GM18868 (cell line): ENCODE measurements around the gene NHERF2.

Experiments
- ATAC-seq: cut with Tn5 transposase; IDR thresholded peaks from one replicate; pipeline ENCODE4 v1.9.1; 2021; ENCODE audit warnings: mild to moderate bottlenecking, moderate library complexity; ENCODE audit not compliant: unreplicated experiment

The NHERF2 gene

DNA sequence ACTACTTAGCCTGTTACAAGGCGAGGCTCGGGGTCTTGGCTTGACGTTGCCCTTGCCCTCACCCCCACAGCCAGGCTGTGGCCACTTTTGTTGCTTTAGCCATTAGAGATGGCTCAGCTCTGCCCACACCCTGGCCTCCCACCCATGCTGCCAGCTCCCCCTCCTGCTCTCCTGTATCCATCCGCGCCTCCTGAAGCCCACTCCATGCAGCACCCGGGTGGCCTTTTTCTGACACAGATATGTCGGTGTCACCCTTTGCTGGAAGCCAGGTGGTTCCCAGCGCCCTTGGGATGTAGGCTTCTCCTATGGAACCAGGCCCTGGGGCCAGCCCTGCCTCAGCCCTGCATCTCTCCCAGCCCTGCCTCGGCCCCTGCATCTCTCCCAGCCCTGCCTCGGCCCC, 30.7 kb downstream of the NHERF2 start:
- ATAC-seq, result no peak

GRCh38 chr16:2058420-2058819, 31.7 kb downstream of the NHERF2 start:
- no peak for ATAC-seq

GRCh38 chr16:2058872-2059271, 32.2 kb downstream of the NHERF2 start:
- no peak for ATAC-seq

- no peak for ATAC-seq
Observed at GRCh38 chr16:2060346-2060745, 33.6 kb downstream of the NHERF2 start.

GRCh38 chr16:2061023-2061422, 34.3 kb downstream of the NHERF2 start:
- no peak for ATAC-seq

GRCh38 chr16:2061526-2061925, 34.8 kb downstream of the NHERF2 start:
- ATAC-seq, result no peak

GRCh38 chr16:2062801-2063200, 36.1 kb downstream of the NHERF2 start:
- ATAC-seq, result no peak

DNA sequence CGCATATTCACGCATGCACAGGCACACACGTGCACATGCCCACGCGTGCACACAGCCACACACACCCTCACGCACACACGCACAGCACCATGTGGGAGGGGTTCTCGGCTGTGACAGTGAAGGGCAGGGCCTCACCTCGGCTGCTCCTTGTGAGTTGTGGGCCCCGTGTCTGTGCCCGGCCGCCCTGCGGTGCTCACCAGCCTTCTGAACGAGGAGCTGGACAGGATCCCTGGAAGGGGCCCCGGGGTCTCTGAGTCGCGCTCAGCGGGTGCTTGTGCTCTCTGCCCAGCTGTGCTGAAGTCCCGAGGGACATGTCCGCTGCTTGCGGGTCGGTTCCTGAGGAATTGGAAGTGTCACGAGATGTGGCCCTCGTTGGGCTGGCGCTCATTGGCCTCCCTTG, 37.2 kb downstream of the NHERF2 start:
- ATAC-seq, result no peak

DNA sequence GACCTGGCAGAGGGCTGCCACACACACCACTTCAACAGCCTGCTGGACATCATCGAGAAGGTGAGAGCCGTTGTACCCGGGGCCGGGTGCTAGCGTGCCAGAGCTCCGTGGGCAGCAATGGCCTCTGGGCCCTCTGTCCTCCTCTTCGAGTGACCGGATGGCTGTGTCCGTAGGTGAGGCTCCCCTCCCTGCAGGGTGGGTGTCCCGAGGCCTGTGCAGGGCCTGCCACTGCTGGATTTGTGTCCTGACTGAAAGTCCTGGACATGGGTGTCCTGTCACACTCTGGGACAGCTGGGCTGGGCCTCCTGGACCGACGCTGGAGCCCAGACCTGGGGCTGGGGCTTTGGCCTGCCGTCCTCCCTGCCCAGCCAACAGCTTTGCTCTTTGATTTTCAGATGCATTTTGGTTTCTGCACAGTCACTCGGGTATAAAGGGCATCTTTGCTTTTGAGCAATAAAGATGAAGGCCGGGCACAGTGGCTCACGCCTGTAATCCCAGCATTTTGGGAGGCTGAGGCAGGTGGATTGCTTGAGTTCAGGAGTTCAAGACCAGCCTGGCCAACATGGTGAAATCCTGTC, 37.8 kb downstream of the NHERF2 start:
- ATAC-seq, result no peak

DNA sequence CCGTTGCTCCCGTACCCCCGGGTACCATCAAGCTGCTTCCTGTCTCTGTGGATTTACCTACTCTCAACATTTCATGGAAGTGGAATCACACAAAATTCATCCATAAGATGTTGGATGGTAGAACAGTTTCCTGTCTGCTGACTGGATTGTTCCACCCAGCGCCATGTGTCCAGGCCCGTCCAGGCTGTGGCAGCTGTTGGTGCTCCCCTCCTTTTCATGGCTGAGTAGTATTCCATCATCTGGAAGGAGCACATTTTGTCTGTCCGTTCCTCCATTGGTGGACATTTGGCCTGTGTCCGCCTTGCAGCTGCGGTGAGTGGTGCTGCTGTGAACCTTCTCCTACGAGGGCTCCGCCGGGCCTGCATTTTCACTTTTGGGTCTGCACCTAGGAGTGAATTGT, 39.4 kb downstream of the NHERF2 start:
- ATAC-seq, result no peak

DNA sequence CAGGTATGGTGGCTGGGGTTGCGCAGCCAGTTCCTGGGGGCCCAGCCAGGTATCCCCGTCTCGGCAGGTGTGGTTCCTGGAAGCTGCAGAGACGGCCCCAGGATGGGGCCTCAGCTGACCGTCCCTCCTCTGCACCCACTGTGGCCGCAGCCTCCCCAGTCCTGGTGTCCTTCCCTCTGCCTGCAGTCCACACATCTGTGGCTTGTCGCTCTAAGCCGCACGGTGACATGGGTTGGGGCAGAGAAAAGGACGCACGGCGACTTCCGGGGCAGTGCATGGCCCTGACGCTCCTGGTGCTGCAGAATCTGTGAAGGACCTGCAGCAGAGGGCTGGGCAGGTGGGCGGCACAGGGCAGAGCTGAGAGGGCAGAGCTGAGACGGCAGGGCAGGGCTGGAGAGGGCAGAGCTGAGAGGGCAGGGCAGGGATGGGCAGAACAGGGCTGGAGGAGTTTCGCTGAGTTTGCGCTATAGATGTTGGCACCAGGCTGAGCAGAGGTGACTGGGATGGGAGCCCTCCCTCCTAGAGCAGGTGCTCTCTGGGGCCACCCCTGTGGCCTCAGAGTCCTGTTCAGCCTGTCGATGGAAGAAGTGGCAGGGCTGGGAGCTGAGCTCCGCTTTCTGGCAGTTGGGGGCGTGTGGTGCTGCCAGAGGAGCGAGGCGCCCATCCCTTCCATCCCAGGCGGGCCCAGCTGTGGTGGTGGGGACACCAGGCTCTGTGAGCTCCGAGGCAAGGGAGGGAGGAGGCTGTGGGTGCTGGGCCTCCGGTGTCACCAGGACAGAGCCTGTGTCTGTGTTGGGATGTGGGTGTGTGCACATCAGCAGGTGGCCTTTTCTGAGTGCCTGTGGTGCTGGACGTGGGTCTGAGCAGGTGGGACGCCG, 44.1 kb downstream of the NHERF2 start:
- no peak for ATAC-seq

DNA sequence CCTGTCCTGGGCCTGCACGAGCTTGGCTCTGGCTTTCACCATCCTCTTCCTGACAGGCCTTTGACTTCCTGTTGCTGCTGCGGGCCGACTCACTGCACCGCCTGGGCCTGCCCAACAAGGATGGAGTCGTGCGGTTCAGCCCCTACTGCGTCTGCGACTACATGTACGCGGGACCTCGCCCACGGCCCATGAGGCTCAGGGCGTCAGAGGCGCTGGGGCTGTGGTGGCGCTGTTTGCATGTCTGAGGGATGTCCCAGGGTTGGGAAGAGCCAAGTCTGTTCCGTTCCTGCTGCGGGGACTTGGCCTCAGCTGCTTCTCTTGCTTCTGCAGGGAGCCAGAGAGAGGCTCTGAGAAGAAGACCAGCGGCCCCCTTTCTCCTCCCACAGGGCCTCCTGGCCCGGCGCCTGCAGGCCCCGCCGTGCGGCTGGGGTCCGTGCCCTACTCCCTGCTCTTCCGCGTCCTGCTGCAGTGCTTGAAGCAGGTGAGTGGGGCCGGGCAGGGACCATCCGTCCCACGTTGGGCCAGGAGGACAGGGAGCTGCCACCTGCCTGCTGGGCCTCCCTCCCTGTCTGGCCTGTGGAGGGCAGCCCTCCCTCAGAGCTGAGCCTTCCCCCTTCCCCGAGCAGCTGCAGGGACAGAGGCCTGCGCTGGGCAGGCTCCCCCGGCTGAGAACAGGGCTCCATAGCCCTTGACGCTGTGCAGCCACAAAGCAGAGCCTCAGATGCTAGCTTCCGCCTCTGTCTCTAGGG, 44.9 kb downstream of the NHERF2 start:
- no peak for ATAC-seq

DNA sequence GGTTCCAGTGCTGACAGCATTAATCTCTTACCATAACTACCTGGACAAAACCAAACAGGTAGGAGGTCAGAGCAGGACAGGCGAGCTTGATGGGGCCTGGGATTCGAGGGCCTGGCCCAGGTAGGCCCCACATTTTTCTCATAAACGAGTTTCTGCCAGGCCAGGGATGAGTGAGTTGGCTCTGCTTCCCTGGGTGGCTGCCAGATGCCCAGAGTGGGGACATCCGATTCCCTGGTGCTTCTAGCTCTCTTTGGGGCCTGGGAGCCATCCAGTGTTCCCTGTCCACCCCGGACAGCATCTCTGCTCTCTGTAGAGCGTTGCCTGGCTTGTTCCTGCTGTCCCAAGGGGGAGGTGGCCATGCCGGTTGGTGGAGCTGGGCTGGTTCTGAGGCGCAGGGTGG, 46.2 kb downstream of the NHERF2 start:
- ATAC-seq, result no peak

- ATAC-seq, result no peak
Observed at GRCh38 chr16:2074071-2074470, 47.4 kb downstream of the NHERF2 start.

GRCh38 chr16:2075631-2076030, 48.9 kb downstream of the NHERF2 start:
- no peak for ATAC-seq

DNA sequence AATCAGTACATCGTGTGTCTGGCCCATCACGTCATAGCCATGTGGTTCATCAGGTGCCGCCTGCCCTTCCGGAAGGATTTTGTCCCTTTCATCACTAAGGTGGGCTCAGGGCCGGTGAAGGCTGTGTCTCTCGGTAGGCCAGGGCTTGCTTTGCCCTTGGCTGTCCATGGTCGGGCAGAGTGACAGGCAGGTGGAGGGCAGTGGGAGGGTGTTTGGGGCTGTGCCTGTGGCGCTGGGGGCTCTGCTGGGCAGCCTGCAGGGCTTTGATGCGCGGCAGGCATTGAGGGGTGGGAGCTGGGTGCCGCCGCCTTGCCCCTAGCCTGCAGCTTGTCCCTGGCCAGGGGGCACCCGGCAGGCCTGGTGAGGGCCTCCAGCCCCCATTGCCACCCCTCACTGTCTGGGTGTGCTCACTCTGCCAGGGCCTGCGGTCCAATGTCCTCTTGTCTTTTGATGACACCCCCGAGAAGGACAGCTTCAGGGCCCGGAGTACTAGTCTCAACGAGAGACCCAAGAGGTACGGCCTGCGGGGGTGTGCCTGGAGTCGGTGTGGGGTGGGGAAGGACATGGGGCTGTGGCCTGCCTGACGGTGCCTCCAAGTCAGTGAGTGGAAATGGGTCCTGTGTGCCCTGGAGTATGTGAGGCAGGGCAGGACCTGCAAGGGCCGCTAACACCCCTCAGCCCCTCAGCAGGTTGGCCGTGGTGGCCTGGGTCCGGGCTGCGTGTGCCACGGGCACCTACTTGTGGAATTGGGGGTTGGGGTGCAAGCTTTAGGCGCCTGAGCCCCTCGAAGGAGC, 49.6 kb downstream of the NHERF2 start:
- ATAC-seq, result no peak

DNA sequence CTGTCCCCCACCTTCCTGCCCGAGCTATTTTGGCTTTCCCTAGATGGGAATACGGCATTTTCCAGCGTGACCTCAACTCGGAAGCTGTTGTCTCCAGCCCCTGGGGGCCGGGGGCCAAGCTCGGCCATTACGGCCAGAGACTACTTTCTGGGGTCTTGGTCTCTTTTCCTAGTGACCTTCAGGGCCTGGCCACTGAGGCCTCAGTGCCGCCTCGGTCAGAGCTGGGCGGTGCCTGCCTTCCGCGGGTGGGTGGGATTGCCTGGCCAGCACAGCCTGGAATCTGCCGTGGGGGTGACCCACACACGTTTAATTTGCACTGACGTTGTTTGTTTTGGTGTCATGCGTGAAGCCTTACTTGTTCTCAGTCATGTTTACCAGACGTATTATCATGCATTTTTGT, 50.3 kb downstream of the NHERF2 start:
- no peak for ATAC-seq

- no peak for ATAC-seq
Observed at GRCh38 chr16:2077696-2078095, 51.0 kb downstream of the NHERF2 start.

- ATAC-seq, result no peak
Observed at GRCh38 chr16:2078096-2078495, 51.4 kb downstream of the NHERF2 start.

- ATAC-seq, result no peak
Observed at GRCh38 chr16:2078691-2079090, 52.0 kb downstream of the NHERF2 start.

DNA sequence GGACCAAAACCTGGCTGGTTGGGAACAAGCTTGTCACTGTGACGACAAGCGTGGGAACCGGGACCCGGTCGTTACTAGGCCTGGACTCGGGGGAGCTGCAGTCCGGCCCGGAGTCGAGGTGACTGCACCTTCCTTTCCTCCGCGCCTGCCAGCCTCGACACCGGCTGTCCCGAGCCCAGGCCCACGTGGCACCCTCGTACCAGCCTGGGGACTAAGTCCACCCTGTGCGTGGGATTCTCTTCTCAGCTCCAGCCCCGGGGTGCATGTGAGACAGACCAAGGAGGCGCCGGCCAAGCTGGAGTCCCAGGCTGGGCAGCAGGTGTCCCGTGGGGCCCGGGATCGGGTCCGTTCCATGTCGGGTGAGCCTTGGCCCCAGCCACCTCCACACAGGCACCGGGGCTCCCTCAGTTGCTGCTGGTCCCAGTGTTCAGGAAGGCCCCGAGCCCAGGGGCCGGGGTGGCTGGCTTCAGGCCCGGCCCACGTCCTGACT, 52.7 kb downstream of the NHERF2 start:
- no peak for ATAC-seq
